ENCODE data around the gene ZFAND2B.

DNA sequence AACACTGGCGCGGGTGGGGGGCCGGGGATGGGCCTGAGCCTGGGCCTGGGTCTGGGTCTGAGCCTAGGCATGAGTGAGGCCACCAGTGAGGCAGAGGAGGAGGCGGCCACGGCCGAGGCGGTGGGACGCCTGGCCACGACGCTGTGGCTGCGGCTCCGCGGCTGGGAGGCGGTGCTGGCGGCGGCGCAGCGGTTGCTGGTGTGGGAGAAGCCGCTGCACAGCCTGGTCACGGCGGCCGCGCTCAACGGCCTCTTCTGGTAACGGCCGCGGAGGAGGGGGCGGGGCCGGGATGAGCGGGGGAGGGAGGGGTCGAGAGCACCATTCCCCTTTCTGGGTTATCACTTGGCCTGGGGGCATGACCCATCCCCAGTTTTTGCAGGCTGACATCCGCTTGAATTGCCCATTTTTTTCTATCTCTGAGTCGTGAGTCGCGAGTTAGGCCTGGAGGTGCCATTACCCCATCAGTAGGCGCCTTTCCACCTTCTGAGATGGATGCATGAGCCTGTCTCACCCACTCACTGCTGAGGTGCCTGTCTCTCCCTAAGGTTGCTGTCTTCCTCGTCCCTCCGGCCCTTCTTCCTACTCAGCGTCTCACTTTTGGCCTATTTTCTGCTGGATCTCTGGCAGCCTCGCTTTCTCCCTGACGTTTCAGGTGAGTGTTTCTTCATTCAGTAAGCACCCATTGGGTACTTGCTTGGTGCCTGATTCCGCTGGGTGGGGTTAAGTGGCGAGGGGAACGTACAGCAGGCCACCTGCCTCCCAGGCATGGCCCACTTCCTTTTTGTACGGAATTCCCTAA lies 28.0 kb upstream of the ZFAND2B start:
- TF ChIP-seq, protein P1, sequence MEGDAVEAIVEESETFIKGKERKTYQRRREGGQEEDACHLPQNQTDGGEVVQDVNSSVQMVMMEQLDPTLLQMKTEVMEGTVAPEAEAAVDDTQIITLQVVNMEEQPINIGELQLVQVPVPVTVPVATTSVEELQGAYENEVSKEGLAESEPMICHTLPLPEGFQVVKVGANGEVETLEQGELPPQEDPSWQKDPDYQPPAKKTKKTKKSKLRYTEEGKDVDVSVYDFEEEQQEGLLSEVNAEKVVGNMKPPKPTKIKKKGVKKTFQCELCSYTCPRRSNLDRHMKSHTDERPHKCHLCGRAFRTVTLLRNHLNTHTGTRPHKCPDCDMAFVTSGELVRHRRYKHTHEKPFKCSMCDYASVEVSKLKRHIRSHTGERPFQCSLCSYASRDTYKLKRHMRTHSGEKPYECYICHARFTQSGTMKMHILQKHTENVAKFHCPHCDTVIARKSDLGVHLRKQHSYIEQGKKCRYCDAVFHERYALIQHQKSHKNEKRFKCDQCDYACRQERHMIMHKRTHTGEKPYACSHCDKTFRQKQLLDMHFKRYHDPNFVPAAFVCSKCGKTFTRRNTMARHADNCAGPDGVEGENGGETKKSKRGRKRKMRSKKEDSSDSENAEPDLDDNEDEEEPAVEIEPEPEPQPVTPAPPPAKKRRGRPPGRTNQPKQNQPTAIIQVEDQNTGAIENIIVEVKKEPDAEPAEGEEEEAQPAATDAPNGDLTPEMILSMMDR (IDR thresholded peaks at IDR 0.05): no peak
- TF ChIP-seq POLR2A (IDR thresholded peaks at IDR 0.05): no peak

Data from lower leg skin (tissue), 3 donors.